AML-193 (cell line): Measurements from ENCODE around the gene TASP1.

Experiments used
- DNase-seq, 2 experiments: peaks; one replicate each; lab custom pipeline; 2025; lab: John Stamatoyannopoulos, UW

TASP1 gene

DNA sequence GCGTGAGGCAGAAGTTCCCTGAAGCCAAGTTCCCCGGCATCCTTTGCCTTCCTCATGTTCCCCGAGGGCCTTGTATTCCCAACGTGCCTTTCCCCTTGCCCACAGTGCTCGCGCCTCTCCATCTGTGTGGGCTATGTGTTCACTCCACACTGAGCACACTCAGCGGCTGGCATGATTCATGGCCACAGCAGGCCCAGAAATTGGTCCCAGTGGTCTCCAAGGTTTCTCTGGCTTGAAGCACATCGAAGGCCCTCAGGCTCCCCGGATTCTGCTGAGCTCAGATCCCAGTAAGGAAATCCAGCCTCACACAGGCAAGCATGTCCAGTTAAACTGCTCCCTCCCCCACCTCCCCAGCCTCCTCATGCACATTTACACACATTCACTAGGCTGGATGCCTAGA is 294.1 kb downstream of the TASP1 start:
- no peak for DNase-seq

DNA sequence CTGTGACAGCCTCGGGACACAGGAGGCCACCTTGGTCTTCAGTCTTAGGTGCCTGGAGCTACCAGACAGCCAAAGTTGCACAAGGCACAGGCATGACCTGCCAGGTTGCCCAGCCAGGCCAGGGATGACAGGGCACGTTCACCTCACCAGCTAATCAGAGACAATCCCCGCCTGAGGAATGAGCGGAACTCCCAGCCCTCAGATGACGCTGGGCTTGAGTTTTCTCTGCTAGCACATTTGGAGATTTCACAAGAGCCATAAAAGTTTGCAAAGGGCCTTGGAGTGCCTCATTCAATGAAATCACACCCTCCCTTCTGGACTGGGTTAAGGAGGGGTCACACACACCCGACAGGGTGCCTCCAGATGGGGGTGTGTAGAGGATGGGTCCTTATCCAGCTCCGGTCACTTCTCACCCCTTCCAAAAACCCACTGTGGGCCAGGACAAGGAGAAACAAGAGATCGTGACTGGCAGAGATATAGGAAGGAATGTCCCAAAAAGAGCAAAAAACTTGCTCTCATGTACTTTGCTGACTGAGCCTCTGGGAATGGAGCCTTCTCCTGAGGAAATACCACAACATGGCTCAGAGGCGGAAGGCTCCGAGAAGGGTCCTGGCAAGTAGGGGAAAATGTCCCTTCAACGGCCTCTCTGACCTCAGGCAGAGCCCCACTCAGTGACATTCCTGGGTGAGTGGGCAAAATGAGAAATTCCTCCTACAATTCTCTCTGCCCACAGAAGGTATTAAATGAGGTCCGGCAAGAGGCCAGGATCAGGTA is 296.1 kb downstream of the TASP1 start:
- DNase-seq = no peak

- no peak for DNase-seq
Measured at GRCh38 chr20:13341737-13342393, 296.9 kb downstream of the TASP1 start.

DNA sequence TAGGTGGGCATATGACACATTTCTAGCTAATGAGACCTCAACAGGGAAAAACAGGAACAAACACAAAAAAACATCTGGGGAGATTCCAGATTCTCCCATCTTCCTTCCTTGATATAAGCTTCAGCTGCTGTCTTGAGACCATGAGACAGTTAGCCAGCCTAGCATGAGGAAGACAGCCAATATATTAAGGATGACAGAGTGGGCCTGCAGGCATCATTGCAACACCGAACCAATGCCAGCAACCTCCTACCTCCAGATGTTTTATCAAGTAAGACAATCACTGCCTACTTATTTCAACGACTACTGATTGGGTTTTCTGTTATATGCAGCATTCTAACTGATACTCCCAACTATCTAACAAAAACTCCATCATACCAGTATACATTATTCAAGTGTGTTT is 298.6 kb downstream of the TASP1 start:
- no peak for DNase-seq
